GM21526 (cell line): ENCODE results near the gene TPX2.

Experiments used
- ATAC-seq: cut with Tn5 transposase; IDR thresholded peaks from one replicate; pipeline ENCODE4 v1.9.1; 2021; ENCODE audit warnings: moderate library complexity; ENCODE audit not compliant: unreplicated experiment, low FRiP score

The TPX2 gene

DNA sequence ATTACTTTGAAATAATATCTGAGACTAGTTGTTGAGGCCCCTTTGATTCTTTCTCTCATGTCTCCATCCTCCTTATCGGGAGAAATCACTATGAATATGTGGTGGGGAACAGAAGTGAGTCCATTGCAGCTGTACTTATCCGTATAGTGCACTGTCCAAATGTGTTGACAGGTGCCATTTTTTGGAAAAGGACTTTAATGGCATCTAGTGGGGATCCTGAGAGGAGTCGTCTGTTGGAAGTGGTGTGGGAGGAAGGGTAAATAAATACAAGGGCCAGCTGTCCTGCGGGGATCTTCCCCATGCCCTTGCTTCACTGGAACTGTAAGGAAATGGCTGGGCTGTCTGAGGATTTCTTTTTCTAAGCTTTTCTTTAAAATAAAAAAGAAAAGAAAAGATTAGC, 19.4 kb downstream of the TPX2 start:
- no peak for ATAC-seq

DNA sequence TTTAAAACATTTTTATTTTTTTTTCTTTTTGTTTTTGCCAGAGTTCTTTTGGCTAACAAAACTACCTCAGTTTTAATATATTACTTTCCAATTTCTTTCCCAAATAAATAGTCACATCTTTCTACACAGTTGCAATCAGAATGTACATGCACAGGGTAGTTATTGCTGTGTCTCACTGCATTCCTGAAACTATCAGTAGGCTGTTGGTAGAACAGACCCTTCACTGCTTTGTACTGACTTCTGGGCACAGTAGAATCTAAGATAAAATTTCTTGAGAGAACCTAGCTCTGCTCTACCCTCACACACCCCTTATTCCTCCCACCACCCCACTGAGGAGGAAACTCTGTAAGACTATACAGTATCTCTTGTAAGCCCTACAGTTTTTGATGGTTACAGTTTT, 19.9 kb downstream of the TPX2 start:
- ATAC-seq, result no peak

DNA sequence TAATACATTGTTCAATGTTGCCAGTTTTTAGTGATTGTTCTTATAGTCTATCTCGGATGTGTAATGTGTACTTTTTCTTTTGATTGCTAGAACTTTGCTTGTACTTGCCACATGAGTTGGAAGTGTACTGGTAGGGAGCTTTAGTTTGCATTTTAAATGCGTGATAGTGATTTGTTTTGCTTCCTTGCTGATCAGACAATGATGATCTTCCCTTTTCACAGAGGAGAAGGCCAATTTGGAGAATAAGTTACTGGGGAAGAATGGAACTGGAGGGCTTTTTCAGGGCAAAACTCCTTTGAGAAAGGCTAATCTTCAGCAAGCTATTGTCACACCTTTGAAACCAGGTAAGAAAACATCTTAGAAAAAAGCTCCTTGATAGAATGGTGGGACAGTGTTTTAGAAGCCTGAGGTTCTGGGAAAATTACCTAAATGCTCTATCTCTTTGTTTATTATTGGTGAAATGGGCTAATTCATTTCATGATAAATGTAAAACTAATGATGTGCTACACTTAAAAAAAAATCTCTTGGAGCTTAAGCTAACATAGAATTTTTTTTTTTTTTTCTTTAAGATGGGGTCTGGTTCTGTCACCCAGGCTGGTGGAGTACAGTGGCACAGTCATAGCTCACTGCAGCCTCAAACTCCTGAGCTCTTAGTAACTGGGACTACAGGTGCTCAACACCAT, 20.9 kb downstream of the TPX2 start:
- no peak for ATAC-seq

DNA sequence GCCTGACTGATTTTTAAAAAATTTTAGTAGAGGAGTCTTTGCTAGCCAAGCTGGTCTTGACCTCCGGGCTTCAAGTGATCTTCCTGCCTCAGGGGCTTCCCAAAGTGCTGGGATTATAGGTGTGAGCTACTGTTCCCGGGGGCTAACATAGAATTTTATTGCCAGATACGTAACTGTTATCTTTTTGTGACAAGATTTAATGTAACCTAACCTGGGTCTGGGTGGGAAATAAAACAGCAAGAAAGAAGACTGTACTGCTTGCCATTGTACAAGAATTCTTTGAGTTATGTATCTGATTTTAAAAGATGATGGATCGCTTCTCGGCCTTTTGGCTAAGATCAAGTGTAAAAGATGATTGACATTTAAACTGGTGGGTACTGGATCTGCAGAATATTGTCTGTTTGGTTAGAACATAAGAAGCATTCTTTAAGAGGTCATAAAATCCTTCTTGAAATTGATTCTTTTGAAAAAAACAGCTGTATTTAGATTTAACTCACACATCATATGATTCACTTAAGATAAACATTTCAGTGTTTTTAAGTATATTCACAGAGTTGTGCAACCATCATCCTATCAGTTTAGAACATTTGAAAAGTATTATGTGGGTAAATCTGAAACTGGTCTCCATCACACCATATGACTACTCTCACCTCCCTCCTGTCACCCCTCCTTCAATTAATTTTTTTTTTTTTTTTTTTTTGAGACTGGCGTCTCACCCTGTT, 21.6 kb downstream of the TPX2 start:
- ATAC-seq, result no peak

DNA sequence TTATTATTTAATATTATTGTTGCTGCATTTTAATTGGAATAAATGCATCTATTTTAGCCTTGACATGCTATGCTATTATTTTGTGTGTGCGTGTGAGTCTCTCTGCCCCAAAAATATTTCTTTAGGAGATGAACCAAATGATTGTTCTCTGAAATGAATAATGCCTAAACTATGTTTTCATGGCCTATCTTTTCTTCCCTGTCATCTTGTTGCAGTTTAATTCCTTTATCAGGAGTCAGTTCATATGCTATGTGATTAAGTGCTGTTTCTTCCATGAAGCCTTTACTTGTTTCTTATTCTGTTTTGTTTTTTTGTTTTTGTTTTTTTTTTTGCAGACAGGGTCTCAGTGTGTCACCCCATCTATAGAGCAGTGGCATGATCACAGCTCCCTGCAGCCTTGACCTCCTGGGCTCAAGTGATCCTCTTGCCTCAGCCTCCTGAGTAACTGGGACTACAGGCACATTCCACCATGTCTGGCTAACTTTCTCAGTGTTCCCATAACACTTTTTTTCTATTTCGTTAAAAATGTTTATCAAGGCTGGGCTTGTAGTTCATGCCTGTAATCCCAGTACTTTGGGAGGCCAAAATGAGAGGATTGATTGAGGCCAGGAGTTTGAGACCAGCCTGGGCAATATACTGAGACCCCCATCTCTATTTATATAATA, 25.7 kb downstream of the TPX2 start:
- no peak for ATAC-seq

DNA sequence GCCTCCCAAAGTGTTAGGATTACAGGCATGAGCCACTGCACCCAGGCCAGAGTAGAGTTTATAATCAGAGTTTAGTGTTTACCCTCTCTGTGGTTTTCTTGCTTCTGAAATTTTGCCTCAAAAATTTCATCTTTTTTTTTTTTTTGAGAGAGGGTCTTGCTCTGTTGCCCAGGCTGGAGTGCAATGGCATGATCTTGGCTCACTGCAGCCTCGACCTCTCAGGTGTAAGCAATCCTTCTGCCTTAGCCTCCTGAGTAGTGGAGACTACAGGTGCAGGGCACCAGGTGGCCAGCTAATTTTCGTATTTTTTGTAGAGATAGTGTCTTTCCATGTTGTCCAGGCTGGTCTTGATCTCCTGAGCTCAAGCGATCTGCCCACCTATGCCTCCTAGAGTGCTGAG, 28.7 kb downstream of the TPX2 start:
- ATAC-seq, result no peak

DNA sequence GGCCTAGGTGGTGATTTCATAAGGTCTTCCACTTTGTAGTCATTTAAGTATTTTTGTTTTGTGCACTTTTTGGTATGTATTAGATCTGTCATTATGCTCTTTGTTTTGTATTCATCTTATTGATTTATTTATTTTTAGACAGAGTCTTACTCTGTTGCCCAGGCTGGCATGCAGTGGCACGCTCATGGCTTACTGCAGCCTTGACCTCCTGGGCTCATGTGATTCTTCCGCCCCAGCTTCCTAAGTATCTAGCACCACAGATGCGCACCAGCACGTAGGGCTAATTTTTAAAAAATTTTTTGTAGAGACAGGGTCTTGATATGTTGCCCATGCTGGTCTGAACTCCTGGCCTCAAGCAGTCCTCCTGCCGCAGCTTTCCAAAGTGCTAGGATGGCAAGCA, 30.6 kb downstream of the TPX2 start:
- ATAC-seq, result no peak

DNA sequence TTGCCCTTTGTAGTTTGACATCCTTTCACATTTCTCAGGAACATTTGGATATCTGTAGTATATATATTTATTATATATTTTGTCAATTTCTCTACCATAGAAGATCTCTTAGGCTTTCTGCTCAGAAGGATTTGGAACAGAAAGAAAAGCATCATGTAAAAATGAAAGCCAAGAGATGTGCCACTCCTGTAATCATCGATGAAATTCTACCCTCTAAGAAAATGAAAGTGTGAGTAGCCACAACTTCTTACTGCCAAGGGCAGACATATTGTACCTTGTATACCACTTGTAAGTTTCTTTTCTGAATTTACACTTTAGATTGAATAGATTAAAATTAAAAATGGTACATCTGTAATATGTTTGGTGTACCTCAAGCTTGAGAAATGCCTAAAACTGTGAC, 31.2 kb downstream of the TPX2 start:
- no peak for ATAC-seq

DNA sequence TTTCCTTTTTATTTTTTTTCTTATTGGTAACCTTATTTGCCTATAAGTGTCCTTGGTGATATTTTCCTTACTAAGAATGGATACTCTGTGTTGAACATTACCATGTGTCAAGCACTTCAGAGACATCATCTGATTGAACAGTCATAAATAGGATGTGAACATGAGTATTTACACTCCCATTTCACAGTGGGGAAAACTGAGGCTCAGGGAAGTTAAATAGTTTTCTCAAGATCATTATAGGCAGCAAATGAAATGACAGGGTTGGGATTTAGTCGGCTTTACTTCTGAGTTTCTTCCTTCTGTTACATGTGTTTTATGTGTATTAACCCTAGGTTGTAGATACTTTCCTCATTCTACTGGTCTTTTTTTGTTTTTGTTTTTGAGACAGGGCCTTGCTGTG, 35.3 kb downstream of the TPX2 start:
- ATAC-seq, result no peak

DNA sequence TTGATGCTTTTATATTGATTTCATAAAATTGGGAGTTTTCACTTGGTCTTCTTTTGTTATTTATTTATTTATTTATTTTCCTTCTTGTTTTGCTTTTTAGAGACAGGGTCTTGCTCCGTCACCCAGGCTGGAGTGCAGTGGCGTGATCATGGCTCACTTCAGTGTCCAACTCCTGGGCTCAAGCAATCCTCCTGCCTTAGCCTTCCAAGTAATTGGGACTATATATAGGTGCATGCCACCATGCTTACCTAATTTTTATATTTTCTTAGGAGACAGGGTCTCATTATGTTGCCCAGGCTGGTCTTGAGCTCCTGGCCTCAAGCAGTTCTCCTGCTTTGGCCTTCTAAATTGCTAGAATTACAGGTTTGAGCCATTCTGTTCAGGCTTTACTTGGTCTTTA, 41.7 kb downstream of the TPX2 start:
- no peak for ATAC-seq

DNA sequence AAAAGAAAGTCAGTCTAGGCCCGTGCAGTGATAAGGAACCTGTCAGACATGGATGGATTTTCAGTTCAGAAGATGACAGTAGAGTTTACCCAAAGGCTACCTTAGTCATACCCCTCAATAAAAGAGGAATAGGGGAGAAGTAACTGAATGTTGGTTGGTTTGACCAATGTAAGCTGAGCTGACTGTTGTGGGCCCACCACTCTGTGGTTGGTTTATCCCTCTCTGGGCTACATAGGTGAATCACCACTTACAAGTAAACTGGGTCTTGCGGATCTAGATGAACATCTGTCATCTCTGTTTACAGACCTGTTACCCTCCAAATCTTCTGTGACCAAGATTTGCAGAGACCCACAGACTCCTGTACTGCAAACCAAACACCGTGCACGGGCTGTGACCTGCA, 42.9 kb downstream of the TPX2 start:
- no peak for ATAC-seq

DNA sequence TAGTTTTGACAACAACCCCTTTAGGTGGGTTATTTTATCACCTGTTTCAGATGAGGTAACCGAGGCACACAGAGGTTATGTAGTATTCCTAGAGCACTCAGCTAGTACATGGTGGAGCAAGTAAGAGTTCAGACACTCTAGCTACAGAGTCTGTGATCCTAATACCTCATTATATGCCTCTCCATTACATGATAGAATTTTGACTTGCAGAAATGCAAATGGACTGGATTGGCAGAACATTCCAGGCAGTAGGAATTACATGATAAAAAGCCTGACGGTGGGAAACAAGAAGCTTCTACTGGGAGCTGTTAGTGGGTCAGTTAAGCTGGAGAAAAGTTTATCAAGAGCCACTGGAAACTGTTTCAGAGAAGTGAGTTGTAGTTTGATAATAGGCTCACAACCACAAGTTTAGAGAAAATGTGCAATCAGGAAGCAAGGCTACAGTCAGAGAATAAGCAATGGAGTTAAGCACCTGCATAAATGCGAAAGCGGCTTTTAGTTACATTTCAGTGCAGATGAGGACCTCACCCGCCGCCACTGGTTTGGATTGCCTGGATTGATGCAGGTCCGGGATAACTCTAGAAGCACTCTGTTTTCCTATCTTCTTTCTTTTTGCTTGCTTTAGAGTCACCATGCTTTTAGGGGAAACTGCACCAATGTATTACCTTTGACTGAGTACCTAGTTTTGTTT, 45.4 kb downstream of the TPX2 start:
- no peak for ATAC-seq

DNA sequence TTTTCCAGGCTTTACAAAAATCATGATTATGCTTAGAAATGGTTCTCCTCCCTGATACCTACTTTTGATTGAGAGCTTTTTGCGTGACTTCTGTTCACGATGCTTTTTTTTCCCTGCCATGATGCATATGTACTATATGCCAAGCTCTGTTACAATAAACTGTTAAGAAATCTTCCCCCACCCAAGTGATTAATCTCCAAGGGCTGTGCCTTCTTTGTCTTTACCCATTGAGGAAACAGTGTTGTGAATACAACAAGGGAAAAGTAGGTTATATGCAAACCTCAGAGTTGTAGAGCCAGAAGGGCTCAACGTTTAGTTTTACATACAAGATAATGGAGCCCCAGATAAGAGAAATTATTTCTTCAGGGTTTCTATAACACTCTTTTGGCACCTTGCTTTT, 46.0 kb downstream of the TPX2 start:
- ATAC-seq, result no peak

DNA sequence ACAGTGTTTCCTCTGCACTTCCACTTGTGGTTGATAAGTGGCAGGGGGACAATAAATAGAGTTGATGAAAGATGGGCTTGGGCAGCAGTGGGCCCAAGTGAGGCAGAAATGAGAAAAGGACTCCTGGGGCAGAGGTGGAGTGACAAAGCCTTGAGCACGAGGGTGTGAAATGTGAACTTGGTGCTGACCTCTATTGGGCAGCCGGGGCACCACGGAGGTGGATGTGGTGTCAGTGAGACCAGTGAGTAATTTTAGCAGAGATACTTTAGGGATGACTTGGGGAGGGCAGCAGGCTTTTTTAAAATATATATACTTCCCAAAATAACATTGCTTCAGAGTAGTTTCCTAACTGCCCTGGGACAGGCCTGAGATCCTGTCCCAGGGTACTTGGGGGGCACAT, 49.5 kb downstream of the TPX2 start:
- no peak for ATAC-seq

DNA sequence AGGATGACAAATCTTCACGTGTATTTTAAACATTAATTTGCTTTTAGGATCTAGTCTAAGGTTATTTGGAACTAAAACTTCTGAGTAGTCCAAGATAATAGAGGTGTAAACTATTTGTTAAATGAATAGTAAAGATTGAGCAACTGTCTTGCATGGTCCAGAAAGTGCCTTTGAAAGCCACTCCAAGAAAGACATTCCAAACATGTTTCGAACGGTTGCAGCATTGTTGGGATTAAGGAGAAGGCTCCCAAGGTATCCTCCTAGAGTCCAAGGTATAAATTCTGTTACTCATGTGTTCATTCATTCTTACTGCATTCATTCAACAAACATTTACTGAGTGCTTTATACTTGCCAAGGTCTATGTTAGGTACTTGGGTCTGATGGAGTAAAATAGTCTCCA, 51.3 kb downstream of the TPX2 start:
- ATAC-seq, result no peak

DNA sequence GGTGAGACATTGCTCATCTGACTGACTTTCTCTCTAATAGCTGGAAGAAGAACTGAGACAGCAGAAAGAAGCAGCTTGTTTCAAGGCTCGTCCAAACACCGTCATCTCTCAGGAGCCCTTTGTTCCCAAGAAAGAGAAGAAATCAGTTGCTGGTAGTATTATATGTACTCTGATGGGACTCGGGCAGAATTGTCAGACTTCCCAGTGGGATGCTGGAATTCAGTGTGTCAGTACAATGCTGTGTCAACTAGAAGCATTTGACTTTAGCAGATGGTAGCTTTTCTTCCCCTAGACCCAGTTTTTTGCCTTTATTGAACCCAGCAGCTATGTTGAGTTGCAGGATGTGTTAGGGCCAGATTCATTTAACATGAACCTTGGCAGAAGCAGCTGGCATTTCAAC, 58.3 kb downstream of the TPX2 start:
- no peak for ATAC-seq

DNA sequence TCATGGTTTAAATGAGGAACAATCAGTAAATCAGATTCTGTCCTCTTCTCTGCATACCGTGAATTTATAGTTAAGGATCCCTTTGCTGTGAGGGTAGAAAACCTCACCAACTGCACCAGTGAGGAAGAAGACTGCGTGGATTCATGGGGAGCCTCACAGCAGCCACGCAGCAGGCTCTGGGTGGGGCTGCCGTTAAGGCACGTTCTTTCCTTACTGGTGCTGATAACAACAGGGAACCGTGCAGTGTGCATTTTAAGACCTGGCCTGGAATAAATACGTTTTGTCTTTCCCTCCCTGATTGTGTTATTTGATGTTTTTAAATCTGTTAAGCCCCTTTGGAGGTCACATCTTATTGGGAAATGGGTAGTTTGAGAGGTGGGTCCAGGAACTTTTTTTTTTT, 62.4 kb downstream of the TPX2 start:
- no peak for ATAC-seq

DNA sequence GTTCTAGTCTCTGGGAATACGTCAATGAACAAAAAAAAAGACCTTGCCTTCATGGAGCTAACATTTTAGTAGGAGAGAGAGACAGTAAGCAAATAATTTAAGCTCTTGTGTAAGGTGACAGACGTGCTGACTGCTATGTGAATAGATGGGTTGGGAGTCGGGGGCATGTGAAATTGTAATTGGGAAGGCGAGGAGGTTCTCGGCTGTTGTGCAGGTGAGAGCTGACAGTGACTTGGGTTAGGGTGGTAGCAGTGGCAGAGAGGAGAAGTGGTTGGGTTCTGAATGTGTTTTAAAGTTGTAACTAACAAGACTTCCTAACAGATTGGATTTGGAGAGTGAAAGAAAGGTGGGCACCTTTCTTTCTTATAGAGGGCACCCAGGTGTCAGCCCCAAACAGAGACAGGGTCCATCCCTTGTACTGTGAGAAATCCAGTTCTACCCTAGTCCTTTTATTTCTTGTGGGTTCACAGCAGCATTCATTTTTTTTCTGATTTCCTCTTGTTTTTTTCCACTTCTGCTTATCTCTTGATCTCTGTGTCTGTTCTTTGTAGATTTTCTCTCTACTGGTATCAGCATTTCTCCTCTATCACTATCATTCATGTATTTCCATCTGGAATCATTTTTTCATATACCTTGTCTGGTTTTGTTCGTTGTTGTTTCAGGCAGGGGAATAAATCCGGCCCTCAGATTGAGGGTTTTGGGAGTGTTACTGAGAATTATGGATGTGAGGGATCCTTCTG, 64.6 kb downstream of the TPX2 start:
- ATAC-seq, result no peak

DNA sequence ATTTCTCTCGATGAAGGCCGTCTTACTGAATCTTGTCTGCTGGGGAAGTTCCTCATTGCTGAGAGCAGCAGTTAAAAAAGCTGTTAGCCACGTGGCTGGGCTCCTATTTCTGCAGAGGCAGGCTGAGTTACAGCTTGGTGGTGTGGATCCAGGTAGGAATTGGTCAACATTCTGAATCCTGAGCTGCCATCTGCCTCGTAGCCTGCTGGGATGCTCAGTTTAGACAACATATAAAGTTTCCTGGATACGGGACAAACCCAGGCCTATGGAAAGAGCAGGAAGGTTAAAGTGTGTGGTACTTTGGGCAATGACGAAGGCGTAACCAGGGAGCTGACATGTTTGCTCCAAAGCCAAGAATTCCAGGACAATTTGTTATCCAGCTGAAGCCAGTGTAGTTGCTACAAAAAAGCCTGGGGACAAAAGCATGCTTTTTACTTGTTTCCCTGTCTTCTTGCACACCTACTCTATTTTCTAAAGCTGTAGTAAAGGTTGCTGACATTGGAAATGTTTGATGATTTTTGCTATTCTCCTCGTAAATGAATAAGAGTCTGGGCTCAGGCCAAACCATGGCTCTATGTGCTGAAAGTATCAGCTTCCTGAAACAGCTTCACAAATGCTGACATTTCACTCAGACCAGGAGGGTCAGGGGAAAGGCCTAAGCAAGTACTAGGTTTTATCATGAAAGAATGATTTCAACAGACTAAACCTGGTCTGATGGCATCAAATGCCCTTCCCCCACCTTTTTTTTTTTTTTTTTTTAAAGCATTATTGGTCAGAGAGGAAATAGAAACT, 67.7 kb downstream of the TPX2 start:
- no peak for ATAC-seq

DNA sequence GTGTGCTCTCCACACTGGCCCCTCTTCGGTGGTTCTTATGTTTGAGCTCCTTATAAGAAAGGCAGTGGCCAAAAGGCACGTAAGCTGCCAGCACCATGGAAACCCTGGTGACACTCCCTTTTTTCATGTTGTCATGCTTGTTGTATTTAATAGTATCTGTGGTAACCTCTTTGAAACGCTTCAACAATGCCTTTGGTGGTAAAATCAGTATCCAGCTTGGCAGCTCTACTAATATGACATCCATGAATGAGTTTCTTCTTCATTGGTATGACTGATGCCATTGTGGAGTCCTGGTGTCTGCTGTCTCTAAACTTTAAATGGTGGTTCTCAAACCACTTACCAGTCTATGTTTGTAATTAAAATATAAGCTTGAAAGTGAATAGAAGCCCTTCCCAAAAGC, 69.4 kb downstream of the TPX2 start:
- no peak for ATAC-seq
